Skeletal muscle tissue (tissue), 4 donors: ENCODE results near the gene RIPOR3. TPM values are rescaled to one million over a fixed set of nuclear protein-coding genes. Genes with fewer than 3 reads are reported as not detected.
"Not testable (repeated sequence)": the region's sequence is repeated elsewhere in the genome, so short reads cannot be mapped to it uniquely, and the experiment has no call there.

Experiments used
- H3K27ac ChIP-seq: one replicate; pipeline ENCODE4 v1.7.0; 2013; ENCODE audit warnings: mild to moderate bottlenecking, low read depth, low read length, inconsistent platforms
- H3K27me3 ChIP-seq, 3 donors: one replicate each; pipeline ENCODE4 v1.7.0; 2013; ENCODE audit warnings: low read length in 3 of 3; ENCODE audit not compliant: control insufficient read depth in 3 of 3, insufficient read depth in 3 of 3
- H3K36me3 ChIP-seq, 3 donors: one replicate each; pipeline ENCODE4 v1.7.0; 2013; ENCODE audit warnings: low read length in 3 of 3; ENCODE audit not compliant: control insufficient read depth in 3 of 3, insufficient read depth in 3 of 3
- H3K4me1 ChIP-seq, 3 donors: one replicate each; pipeline ENCODE4 v1.7.0; 2013; ENCODE audit warnings: low read length in 3 of 3, mild to moderate bottlenecking in 3 of 3; ENCODE audit not compliant: control insufficient read depth in 3 of 3, insufficient read depth in 3 of 3
- H3K4me3 ChIP-seq, 3 donors: one replicate each; pipeline ENCODE4 v1.7.0; 2013; ENCODE audit warnings: low read length in 3 of 3
- H3K9ac ChIP-seq, 3 donors: one replicate each; pipeline ENCODE4 v1.7.0; 2013; ENCODE audit warnings: low read length in 3 of 3, mild to moderate bottlenecking in 3 of 3, moderate library complexity in 2 of 3, low read depth in 1 of 3
- H3K9me3 ChIP-seq, 3 donors: one replicate each; pipeline ENCODE4 v1.7.0; 2013; ENCODE audit warnings: low read length in 3 of 3; ENCODE audit not compliant: control insufficient read depth in 3 of 3
- total RNA-seq: library from RNA; depleted of rRNA; stranded (reverse); fragments of >200 nt; gene quantifications from one replicate; pipeline ENCODE4 v1.2.3, GENCODE V29; 2014
- donor health status: Osteomylitis.

The RIPOR3 gene
- total RNA-seq, 1 donor from 2014 or later: 2.6 TPM

GRCh38 chr20:50673146-50673465 is 18.2 kb downstream of the RIPOR3 start:
- peaks cover 6 to 12% (median 8%) of the 10 kb centered on the region in 3 donors for H3K4me1 ChIP-seq
- no peaks in the 10 kb centered on the region for H3K27me3 ChIP-seq
- H3K4me3 ChIP-seq: no peak overlapping the region
- no peaks in the 10 kb centered on the region for H3K9me3 ChIP-seq
- H3K9ac ChIP-seq: no peak overlapping the region
- no peak overlapping the region for H3K27ac ChIP-seq
- H3K36me3 ChIP-seq: no peaks in the 10 kb centered on the region

GRCh38 chr20:50672400-50673145 is 18.8 kb downstream of the RIPOR3 start:
- no peaks in the 10 kb centered on the region for H3K9me3 ChIP-seq
- no peaks in the 10 kb centered on the region for H3K36me3 ChIP-seq
- H3K27me3 ChIP-seq: no peaks in the 10 kb centered on the region
- H3K9ac ChIP-seq: no peak overlapping the region
- H3K4me3 ChIP-seq: no peak overlapping the region
- peaks cover 6 to 9% (median 8%) of the 10 kb centered on the region in 3 donors for H3K4me1 ChIP-seq
- H3K27ac ChIP-seq: no peak overlapping the region

DNA sequence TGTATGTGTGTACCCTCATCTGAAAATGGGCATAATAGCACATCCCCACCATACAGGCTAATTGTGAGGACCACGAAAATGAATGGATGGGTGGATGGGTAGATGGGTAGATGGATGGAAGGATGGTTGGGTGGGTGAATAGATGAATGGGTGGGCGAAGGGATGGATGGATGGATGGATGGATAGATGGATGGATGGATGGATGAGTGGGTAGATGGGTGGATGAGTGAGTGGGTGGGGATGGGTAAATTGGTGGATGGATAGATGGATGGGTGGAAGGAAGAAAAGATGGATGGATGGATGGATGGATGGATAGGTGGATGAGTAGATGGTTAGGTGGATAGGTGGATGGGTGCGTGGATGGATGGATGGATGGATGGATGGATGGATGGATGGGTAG is 19.7 kb downstream of the RIPOR3 start:
- H3K4me3 ChIP-seq: no peak overlapping the region
- H3K27me3 ChIP-seq: no peaks in the 10 kb centered on the region
- H3K4me1 ChIP-seq: peaks cover 6 to 9% (median 8%) of the 10 kb centered on the region in 3 donors
- no peak overlapping the region for H3K9ac ChIP-seq
- no peaks in the 10 kb centered on the region for H3K36me3 ChIP-seq
- H3K9me3 ChIP-seq: no peaks in the 10 kb centered on the region
- no peak overlapping the region for H3K27ac ChIP-seq

DNA sequence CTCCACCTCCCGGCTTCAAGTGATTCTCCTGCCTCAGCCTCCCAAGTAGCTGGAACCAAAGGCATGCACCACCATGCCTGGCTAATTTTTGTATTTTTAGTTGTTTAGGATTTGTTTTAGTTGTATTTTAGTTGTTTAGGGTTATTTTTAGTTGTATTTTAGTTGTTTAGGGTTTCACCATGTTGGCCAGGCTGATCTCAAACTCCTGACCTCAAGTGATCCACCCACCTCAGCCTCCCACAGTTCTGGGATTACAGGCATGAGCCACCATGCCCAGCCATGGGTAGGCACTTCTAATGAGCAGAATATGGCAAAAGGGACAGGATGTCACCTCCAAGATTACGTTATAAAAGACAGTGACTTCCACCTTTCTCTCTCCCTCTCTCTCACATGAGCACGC is 20.3 kb downstream of the RIPOR3 start:
- H3K27ac ChIP-seq, H3K9ac ChIP-seq, H3K27me3 ChIP-seq, H3K36me3 ChIP-seq, H3K4me3 ChIP-seq, H3K9me3 ChIP-seq, H3K4me1 ChIP-seq: not testable (repeated sequence)

- no peaks in the 10 kb centered on the region for H3K27me3 ChIP-seq
- H3K36me3 ChIP-seq: no peaks in the 10 kb centered on the region
- no peak overlapping the region for H3K9ac ChIP-seq
- no peaks in the 10 kb centered on the region for H3K9me3 ChIP-seq
- H3K27ac ChIP-seq: no peak overlapping the region
- H3K4me3 ChIP-seq: no peak overlapping the region
- peaks cover 3 to 8% (median 6%) of the 10 kb centered on the region in 3 donors for H3K4me1 ChIP-seq
Observed at GRCh38 chr20:50670126-50670862, 21.0 kb downstream of the RIPOR3 start.

GRCh38 chr20:50668798-50669197 is 22.5 kb downstream of the RIPOR3 start:
- no peak overlapping the region for H3K9ac ChIP-seq
- no peaks in the 10 kb centered on the region for H3K27me3 ChIP-seq
- H3K4me3 ChIP-seq: no peak overlapping the region
- H3K4me1 ChIP-seq: peaks cover 3 to 6% (median 5%) of the 10 kb centered on the region in 3 donors
- no peaks in the 10 kb centered on the region for H3K9me3 ChIP-seq
- no peaks in the 10 kb centered on the region for H3K36me3 ChIP-seq
- no peak overlapping the region for H3K27ac ChIP-seq

DNA sequence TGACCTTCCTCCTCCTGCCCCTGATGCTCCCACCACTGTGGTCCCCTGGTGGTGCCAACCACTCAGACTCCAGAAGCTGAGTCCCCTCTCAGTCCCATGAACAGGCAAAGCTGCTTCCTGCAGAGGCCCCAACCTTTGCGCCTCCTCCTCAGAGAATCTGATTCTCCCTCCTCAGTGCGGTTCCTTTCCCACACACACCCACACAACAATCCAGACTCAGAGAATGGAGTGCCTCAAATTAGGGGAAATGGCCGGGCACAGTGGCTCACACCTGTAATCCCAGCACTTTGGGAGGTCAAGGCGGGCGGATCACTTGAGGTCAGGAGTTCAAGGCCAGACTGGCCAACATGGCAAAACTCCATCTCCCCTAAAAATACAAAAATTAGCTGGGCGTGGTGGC is 23.0 kb downstream of the RIPOR3 start:
- no peak overlapping the region for H3K27ac ChIP-seq
- no peaks in the 10 kb centered on the region for H3K9me3 ChIP-seq
- no peak overlapping the region for H3K9ac ChIP-seq
- H3K4me3 ChIP-seq: no peak overlapping the region
- H3K36me3 ChIP-seq: no peaks in the 10 kb centered on the region
- no peaks in the 10 kb centered on the region for H3K27me3 ChIP-seq
- peaks cover 3 to 5% (median 4%) of the 10 kb centered on the region in 3 donors for H3K4me1 ChIP-seq

- no peak overlapping the region for H3K27ac ChIP-seq
- no peak overlapping the region for H3K4me3 ChIP-seq
- no peaks in the 10 kb centered on the region for H3K36me3 ChIP-seq
- no peak overlapping the region for H3K9ac ChIP-seq
- H3K9me3 ChIP-seq: no peaks in the 10 kb centered on the region
- no peaks in the 10 kb centered on the region for H3K27me3 ChIP-seq
- peaks cover 6 to 15% (median 13%) of the 10 kb centered on the region in 3 donors for H3K4me1 ChIP-seq
Observed at GRCh38 chr20:50666709-50667298, 24.5 kb downstream of the RIPOR3 start.

- H3K27me3 ChIP-seq: no peaks in the 10 kb centered on the region
- no peak overlapping the region for H3K4me3 ChIP-seq
- no peaks in the 10 kb centered on the region for H3K36me3 ChIP-seq
- peak overlapping the region; percentile 12 for H3K27ac ChIP-seq
- peaks cover 9 to 24% (median 23%) of the 10 kb centered on the region in 3 donors for H3K4me1 ChIP-seq
- H3K9me3 ChIP-seq: no peaks in the 10 kb centered on the region
- no peak overlapping the region for H3K9ac ChIP-seq
Observed at GRCh38 chr20:50664254-50664653, 27.1 kb downstream of the RIPOR3 start.
